B cell (primary cell): ENCODE results near the gene CTTN. TPM values are rescaled to one million over a fixed set of nuclear protein-coding genes. Genes with fewer than 3 reads are reported as not detected.

Experiments used
- ATAC-seq: fragments of 200-7000 bp; cut with Tn5 transposase; one replicate; pipeline ENCODE4 v1.10.0; 2021; ENCODE audit warnings: low read depth, mild to moderate bottlenecking, moderate number of reproducible peaks, moderate library complexity
- CTCF ChIA-PET: fragments of 350-600 bp; sonication (Branson Sonifier 250); formaldehyde crosslinking; loops from one replicate; lab custom pipeline; 2021; ENCODE audit warnings: antibody characterized with exemption, inconsistent platforms; lab: Charles Lee
- POLR2A ChIA-PET: fragments of 350-600 bp; sonication (Branson Sonifier 250); formaldehyde crosslinking; loops from one replicate; lab custom pipeline; 2021; ENCODE audit warnings: antibody characterized with exemption; lab: Charles Lee
- DNase-seq: peaks from one replicate; pipeline ENCODE4 v3.0.0; 2013
- H2AFZ ChIP-seq: 2 replicates; pipeline ENCODE4 v1.6.1; 2012; ENCODE audit warnings: mild to moderate bottlenecking, low read depth, low read length; ENCODE audit not compliant: insufficient read depth, poor library complexity, severe bottlenecking
- H3K27ac ChIP-seq, 2 donors: 1 replicate in 1 of 2; 2 replicates in 1 of 2; pipeline ENCODE4 v1.5.1; 2012 to 2013; ENCODE audit warnings: low read length in 2 of 2, mild to moderate bottlenecking in 2 of 2, moderate library complexity in 1 of 2
- H3K27me3 ChIP-seq, 4 experiments: fragments of 200-600 bp in 1 of 4; sonication (generic) in 1 of 4; replicated peaks in 1 of 4; 1 replicate in 2 of 4; 2 replicates in 2 of 4; pipeline versions ENCODE4 v1.6.1 to v1.7.0; 2013 to 2016; ENCODE audit warnings: low read length in 3 of 4, mild to moderate bottlenecking in 2 of 4, mixed read lengths in 1 of 4, moderate library complexity in 1 of 4; ENCODE audit not compliant: insufficient read depth in 4 of 4, control insufficient read depth in 3 of 4; ENCODE audit errors: control extremely low read depth in 1 of 4
- H3K36me3 ChIP-seq, 2 experiments: replicated peaks in 1 of 2; 1 replicate in 1 of 2; 2 replicates in 1 of 2; pipeline versions ENCODE4 v1.6.1 to v1.7.1; 2013; ENCODE audit warnings: low read length in 1 of 2; ENCODE audit not compliant: insufficient read depth in 2 of 2, control insufficient read depth in 1 of 2; ENCODE audit errors: control extremely low read depth in 1 of 2, extremely low read depth in 1 of 2
- H3K4me1 ChIP-seq, 2 donors: fragments of 200-600 bp in 1 of 2; sonication (generic) in 1 of 2; 1 replicate in 1 of 2; 2 replicates in 1 of 2; pipeline versions ENCODE4 v1.5.1 to v1.6.1; 2013 to 2017; ENCODE audit warnings: low read length in 2 of 2; ENCODE audit not compliant: control insufficient read depth in 2 of 2, insufficient read depth in 2 of 2
- H3K4me2 ChIP-seq: replicated peaks from 2 replicates; pipeline ENCODE3; 2012; ENCODE audit warnings: mild to moderate bottlenecking, low read depth, low read length; ENCODE audit not compliant: poor library complexity, severe bottlenecking
- H3K4me3 ChIP-seq, 5 experiments: fragments of 200-600 bp in 1 of 5; sonication (generic) in 1 of 5; 1 replicate in 3 of 5; 2 replicates in 2 of 5; pipeline versions ENCODE4 v1.5.1 to v1.7.0; 2011 to 2016; ENCODE audit warnings: low read length in 4 of 5, mild to moderate bottlenecking in 4 of 5, low read depth in 2 of 5, control low read depth in 1 of 5, moderate library complexity in 1 of 5; ENCODE audit not compliant: insufficient read depth in 1 of 5; ENCODE audit errors: control extremely low read depth in 1 of 5, extremely low read depth in 1 of 5
- H3K79me2 ChIP-seq: fragments of 200-600 bp; sonication (generic); one replicate; pipeline ENCODE4 v1.6.0; 2016; ENCODE audit warnings: low read length; ENCODE audit not compliant: control insufficient read depth, insufficient read depth
- H3K9ac ChIP-seq: fragments of 200-600 bp; sonication (generic); 2 replicates; pipeline ENCODE4 v1.6.1; 2017; ENCODE audit warnings: mild to moderate bottlenecking, low read length, moderate library complexity
- H3K9me3 ChIP-seq, 3 donors: one replicate each; pipeline versions ENCODE4 v1.6.1 to v1.7.1; 2013; ENCODE audit warnings: low read length in 2 of 3; ENCODE audit not compliant: control insufficient read depth in 2 of 3, insufficient read depth in 1 of 3; ENCODE audit errors: control extremely low read depth in 1 of 3
- H4K20me1 ChIP-seq: 2 replicates; pipeline ENCODE4 v1.6.0; 2012; ENCODE audit warnings: mild to moderate bottlenecking, low read length; ENCODE audit not compliant: insufficient read depth, control insufficient read depth, poor library complexity, severe bottlenecking
- H3K27ac Mint-ChIP-seq: one replicate; pipeline ENCODE4 v1.8.0; 2021; ENCODE audit warnings: mixed read lengths
- H3K27me3 Mint-ChIP-seq: one replicate; pipeline ENCODE4 v1.8.0; 2021; ENCODE audit warnings: mixed read lengths
- H3K4me1 Mint-ChIP-seq: one replicate; pipeline ENCODE4 v1.8.0; 2021; ENCODE audit warnings: mixed read lengths
- H3K4me3 Mint-ChIP-seq: one replicate; pipeline ENCODE4 v1.8.0; 2021; ENCODE audit warnings: mixed read lengths
- H3K9me3 Mint-ChIP-seq: one replicate; pipeline ENCODE4 v1.8.0; 2022; ENCODE audit warnings: mixed read lengths; ENCODE audit not compliant: insufficient read depth
- EZH2 ChIP-seq: IDR thresholded peaks from 2 replicates; pipeline ENCODE4 v1.6.1; 2012; ENCODE audit warnings: borderline replicate concordance, low read depth, mild to moderate bottlenecking, moderate library complexity, low read length; ENCODE audit not compliant: insufficient read depth, poor library complexity, severe bottlenecking
- WGBS: methylation state at CpG from one replicate; pipeline ENCODE4 v1.1.5; 2013; ENCODE audit warnings: missing lambda C conversion rate; ENCODE audit not compliant: insufficient coverage; 5-methylcytosine and 5-hydroxymethylcytosine counted together
- intact Hi-C: fragments of 100-400 bp; cut with micrococcal nuclease; formaldehyde crosslinking; loops from one replicate; pipeline ENCODE4 v1.10.0; 2022
- polyA plus RNA-seq: library from polyadenylated mRNA; depleted of rRNA; stranded (reverse); fragments of >200 nt; gene quantifications from 2 replicates; pipeline ENCODE4 v1.2.3, GENCODE V29; 2012
- total RNA-seq, 2 donors: library from RNA; stranded (reverse); fragments of 120-200 nt in 1 of 2; gene quantifications; 1 replicate in 1 of 2; 2 replicates in 1 of 2; pipeline versions ENCODE4 v1.2.3 to v1.2.4, GENCODE V29; 2013 to 2022
- TF ChIP-seq, protein P1 (sequence below): fragments of 200-600 bp; IDR thresholded peaks from one replicate; pipeline ENCODE4 v1.8.0; 2022; ENCODE audit warnings: antibody characterized with exemption, mild to moderate bottlenecking

Gene CTTN
- total and polyA plus RNA-seq, 2 donors (not counting 1 experiment from before 2014, with no cell fraction given), result 0.34 TPM; not detected in 1

DNA sequence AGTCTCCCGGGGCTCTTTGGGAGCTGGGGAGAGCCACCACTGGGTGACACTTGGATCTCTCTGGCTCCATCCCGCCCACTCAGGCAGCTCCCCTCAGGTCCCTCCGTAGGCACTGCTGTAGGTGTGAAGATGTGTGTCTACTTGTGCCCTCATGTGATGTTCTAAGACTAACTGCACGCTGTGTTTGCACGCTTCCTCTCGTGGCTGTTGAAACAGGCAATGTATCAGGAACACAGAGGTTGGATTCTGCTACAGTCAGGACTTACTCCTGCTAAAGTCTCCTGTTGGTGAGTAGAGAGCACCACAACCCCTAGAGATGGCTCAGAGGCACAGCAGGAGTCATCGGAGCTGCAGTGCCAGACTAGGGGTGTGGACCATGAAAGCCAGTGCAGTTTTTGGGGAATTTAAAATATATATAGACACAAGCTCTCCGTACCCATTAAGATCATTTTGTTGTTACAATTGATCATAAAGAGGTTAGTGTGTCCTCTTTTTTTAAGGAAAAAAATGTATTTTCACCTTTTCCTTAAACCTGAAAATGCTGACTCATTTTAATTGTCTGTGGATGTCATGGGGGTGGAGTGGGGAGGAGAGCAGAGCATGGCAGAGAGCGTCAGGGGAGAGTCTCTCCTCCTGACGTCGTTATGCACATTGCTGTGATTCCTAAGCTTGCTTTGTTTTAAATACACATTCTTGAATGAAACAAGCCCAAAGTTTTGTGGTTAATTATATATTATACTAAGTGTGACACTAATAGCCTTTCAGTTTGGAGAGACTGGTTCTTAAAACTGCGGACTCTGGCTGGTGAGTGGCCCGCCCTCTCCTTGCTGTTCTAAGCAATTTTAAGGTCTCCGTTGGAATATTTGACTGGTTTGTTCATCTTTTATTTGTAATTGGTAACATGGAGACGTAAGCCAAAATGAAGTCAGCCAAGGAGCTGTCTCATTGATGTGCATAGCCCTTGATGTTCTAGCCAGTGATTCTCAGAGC lies 16.2 kb upstream of the CTTN start:
- H3K27me3 Mint-ChIP-seq, result no peaks in the 10 kb centered on the region
- ChIA-PET POLR2A (no interaction called here), CTCF (no interaction called here)
- Histone ChIP-seq H3K27ac (no peak overlapping the region), H3K4me2 (no peak overlapping the region), H3K9ac (no peak overlapping the region), H2AFZ (no peak overlapping the region), H3K27me3 (no peaks in the 10 kb centered on the region), H3K9me3 (no peaks in the 10 kb centered on the region), H4K20me1 (no peaks in the 10 kb centered on the region), H3K79me2 (no peaks in the 10 kb centered on the region), H3K36me3 (peaks cover 0 to 36% of the 10 kb centered on the region in 2 experiments), H3K4me3 (no peak overlapping the region), H3K4me1 (no peaks in the 10 kb centered on the region)
- no peak for TF ChIP-seq EZH2
- TF ChIP-seq, protein P1, sequence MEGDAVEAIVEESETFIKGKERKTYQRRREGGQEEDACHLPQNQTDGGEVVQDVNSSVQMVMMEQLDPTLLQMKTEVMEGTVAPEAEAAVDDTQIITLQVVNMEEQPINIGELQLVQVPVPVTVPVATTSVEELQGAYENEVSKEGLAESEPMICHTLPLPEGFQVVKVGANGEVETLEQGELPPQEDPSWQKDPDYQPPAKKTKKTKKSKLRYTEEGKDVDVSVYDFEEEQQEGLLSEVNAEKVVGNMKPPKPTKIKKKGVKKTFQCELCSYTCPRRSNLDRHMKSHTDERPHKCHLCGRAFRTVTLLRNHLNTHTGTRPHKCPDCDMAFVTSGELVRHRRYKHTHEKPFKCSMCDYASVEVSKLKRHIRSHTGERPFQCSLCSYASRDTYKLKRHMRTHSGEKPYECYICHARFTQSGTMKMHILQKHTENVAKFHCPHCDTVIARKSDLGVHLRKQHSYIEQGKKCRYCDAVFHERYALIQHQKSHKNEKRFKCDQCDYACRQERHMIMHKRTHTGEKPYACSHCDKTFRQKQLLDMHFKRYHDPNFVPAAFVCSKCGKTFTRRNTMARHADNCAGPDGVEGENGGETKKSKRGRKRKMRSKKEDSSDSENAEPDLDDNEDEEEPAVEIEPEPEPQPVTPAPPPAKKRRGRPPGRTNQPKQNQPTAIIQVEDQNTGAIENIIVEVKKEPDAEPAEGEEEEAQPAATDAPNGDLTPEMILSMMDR, result no peak
- 100% methylated on average over 10 of the region's 15 CpGs for WGBS
- intact Hi-C loops, result no loop called here
- no peaks in the 10 kb centered on the region for H3K9me3 Mint-ChIP-seq
- no peak overlapping the region for H3K27ac Mint-ChIP-seq
- DNase-seq (no peak), ATAC-seq (no peak)
- H3K4me3 Mint-ChIP-seq, result no peak overlapping the region
- H3K4me1 Mint-ChIP-seq, result no peaks in the 10 kb centered on the region
